GM19099 (cell line): ENCODE results near the gene FREM1.

ENCODE experiments used
- POLR2A ChIP-seq: IDR thresholded peaks from 3 replicates; pipeline ENCODE4 v1.6.1; 2011; ENCODE audit warnings: low read depth; ENCODE audit not compliant: insufficient read length; ENCODE audit errors: extremely low read depth

FREM1 gene

DNA sequence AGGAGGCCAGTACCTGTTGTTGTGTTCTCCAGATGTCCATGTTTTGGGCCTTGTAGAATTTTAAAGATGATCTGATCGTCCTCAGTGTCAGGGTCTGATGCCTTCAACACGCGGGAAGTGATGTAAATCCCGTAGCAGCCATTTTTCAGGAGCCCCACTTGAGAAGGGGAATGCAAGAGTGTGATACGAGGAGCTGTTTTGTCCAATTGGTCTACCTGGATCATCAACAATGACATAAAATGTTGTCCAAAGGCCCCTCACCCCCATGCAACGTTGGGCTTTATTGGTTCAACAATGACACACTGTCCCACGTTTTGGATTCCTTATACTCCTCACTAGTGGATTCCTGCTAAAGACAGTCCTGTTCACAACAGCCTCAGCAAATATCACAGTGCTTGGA, 139.6 kb downstream of the FREM1 start:
- no peak for TF ChIP-seq POLR2A

GRCh38 chr9:14769230-14769571, 141.0 kb downstream of the FREM1 start:
- no peak for TF ChIP-seq POLR2A

DNA sequence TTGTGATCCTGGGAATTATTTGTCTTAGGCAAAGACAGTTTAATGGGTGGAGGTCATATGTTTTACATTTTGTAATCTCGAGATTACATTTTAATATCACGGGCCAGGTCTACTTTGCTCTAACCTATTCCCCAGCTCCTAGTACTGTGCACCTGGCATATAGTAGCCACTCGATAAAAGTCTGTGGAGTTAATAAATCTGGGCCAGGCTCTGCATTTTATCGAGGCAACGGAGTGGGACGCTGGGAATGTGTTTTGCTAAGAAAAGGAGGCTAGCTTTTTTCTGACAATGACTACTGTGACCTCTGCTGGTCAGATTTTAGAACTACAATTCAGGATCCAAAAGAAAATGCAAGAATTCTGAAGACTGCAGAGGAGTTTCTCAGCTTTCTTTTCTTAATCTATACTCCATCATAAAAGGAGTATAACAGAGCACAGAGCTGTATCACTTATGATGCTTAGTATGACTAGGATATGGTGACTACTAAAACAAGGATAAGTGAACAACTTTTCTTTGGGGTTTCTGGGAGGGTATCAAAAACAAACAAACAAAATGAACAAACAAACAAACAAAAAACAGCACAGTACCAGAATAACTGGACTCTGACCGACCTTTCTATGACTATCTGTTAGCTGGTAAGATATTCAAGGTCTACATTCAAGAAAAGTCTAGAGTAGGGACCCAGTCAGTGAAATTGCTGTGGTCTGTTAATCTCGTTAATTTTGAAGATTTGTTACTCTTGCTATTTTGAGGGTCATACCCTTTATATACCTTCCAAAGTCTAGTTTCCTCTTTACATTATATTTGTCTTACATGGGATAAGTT, 141.6 kb downstream of the FREM1 start:
- no peak for TF ChIP-seq POLR2A

DNA sequence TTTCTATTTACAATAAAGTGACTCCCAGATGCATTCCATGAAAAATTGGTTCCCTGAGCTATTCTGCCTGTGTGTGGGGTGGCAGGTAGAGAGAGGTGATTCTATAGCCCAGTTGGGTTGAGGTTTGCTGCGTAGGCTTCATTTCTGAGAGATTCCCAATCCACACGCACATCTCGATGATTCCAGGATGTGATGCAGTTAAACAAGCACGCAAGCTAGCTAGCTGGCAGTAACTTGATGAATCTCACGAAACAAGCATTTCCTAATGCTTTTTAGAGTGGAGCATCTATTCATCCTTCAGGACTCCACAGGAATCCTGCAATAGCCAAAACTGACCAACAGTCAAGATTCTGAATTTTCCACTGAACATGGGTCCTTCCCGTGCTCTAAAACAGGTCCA, 143.9 kb downstream of the FREM1 start:
- no peak for TF ChIP-seq POLR2A

DNA sequence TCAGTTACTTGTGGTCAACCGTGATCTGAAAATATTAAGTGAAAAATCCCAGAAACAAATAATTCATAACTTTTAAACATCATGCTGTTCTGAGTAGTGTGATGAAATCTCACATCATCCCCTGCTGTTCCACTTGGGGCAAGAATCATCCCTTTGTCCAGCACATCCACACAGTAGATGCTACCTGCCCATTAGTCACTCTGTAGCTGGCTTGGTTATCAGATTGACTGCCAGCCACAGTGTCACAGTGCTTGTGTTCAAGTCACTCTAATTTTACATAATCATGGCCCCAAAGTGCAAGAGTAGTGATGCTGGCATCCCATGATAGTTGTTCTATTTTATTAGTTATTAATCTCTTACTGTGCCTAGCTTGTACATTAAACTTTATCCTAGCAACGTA, 148.6 kb downstream of the FREM1 start:
- TF ChIP-seq POLR2A, result no peak

- TF ChIP-seq POLR2A, result no peak
Observed at GRCh38 chr9:14760060-14760459, 150.2 kb downstream of the FREM1 start.

DNA sequence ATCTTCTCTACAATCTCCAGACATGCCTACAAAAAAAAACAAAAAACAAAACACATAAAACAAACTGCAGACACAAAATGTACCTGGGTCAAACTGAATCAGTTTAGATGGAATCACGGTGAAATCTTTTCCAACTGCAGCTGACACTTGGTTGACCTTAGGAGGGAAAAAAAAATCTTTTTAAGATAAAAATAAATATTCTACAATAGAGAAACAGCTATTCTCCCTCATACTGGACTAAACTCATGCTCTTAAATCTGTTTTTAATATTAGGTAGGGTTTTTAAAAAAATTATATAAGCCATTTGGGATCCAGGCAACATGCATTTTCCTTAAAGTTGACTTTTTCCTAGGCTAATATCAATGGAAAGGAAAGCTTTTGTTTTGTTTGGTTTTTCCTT, 153.9 kb downstream of the FREM1 start:
- TF ChIP-seq POLR2A, result no peak

GRCh38 chr9:14752871-14753270, 157.4 kb downstream of the FREM1 start:
- TF ChIP-seq POLR2A, result no peak

DNA sequence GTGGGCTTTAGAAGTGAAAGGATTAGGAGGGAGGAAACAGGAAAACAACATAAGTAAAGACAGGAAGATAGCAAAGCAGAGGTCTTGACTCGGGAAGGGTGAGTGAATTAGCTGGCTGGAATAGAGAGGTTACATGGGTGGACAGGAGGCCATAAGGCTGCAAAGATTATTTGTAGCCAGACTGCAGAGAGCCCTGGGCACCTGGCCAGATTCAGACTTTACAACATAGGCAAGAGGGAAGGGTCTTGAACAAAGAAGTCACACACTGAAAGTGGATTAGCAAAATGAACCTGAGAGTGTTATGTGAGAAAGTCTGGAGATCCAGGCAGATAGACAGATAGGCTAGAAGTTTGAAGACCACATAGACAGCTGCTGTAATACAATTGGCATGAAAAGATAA, 158.0 kb downstream of the FREM1 start:
- no peak for TF ChIP-seq POLR2A

GRCh38 chr9:14750821-14751220, 159.4 kb downstream of the FREM1 start:
- no peak for TF ChIP-seq POLR2A

DNA sequence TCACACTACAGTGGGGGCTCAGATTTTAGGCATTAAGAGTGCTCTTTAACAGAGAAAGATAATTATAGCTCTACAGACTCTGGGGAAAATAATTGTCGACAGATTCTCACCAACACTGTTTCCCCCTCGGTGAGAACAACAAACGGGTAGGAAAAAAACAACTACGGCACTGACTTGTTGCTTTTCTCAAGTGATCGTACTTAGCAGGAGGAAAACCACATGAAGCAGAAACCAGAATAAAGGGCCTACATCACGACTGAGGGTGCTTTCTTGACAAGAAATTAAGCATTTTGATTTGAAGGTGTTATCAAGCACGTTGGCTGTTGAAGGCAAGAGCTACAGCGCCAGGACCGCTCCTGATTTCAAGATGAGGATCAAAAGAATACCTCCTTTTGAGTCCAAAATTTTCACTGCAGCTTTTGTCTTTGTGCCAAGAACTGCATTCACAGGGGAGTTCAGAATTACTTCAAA, 160.5 kb downstream of the FREM1 start:
- no peak for TF ChIP-seq POLR2A

- no peak for TF ChIP-seq POLR2A
Observed at GRCh38 chr9:14748373-14748772, 161.9 kb downstream of the FREM1 start.

DNA sequence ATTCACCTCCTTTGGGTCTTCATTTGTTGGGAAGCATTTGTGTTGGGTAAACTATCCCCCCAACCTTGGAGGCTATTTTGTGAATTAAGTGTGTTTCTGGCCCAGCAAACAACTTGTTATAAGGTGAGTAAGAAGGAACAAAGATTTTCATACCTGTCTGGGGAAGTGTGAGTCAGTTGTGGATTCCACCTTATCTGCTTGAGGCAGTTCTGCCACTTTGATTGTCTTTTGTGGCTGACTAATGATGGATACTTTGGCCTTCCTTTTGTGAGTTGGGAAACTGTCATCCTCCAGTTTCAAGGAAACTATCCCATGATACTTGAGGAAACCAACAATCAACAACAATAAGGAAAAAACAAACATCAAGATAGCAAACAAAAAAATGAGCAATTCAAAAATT, 163.1 kb downstream of the FREM1 start:
- no peak for TF ChIP-seq POLR2A

- TF ChIP-seq POLR2A, result no peak
Observed at GRCh38 chr9:14746626-14747025, 163.6 kb downstream of the FREM1 start.

GRCh38 chr9:14744768-14745167, 165.5 kb downstream of the FREM1 start:
- TF ChIP-seq POLR2A, result no peak

DNA sequence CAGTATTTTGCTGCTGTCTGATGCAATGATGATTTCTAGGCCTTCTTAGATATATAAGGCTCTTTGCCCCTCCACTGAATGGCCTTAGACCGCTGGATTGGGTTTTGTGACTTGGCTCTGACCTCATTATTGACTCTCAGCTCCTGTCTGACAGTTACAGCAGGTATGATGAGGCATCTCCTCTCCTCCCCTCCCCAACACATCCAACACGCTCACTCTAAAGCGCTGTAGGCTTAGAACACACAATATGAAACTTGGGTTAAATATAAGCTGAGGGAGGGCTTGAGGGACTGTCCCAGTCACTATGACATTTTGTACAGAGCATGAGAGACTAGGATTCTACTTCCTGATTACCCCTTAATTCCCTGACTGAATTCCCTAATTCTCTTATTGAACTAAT, 168.9 kb downstream of the FREM1 start:
- no peak for TF ChIP-seq POLR2A

GRCh38 chr9:14733133-14733532, 177.1 kb downstream of the FREM1 start:
- no peak for TF ChIP-seq POLR2A
